ENCODE data around the gene DCDC2.

DNA sequence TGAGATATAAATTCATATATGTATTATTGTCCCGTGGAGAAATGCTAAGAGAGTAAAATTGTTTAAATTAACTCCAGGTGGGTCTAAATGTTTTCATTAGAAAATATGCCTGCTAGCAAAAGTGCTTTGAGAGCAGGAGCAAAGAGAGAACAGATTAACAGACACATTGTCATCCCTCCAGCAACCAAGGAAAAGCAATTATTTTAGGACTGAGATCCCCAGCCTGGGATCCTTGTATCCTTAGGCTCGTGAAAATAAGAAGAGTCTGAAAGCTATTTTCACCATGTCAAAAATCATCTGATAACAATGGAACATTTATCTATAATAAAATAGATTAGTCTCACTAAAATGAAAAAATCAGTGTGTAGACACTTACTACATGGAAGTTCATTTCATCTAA, 33.3 kb upstream of the DCDC2 start:
- TF ChIP-seq JUN (IDR thresholded peaks at IDR 0.05; ENCODE audit: borderline replicate concordance, insufficient read depth, insufficient read length, low read depth) (no peak), POLR2A (IDR thresholded peaks at IDR 0.05; ENCODE audit: low read depth, low read length) (no peak), EZH2 (IDR thresholded peaks at IDR 0.05; ENCODE audit: borderline replicate concordance, low read depth, low read length, severe bottlenecking) (no peak), POLR2AphosphoS5 (IDR thresholded peaks at IDR 0.05; ENCODE audit: insufficient read depth, low read depth, low read length) (no peak), FOS (IDR thresholded peaks at IDR 0.05; ENCODE audit: borderline replicate concordance, insufficient read depth, low read length) (no peak), MYC (IDR thresholded peaks at IDR 0.05; ENCODE audit: low read depth, low read length) (no peak)
- TF ChIP-seq, protein P1, sequence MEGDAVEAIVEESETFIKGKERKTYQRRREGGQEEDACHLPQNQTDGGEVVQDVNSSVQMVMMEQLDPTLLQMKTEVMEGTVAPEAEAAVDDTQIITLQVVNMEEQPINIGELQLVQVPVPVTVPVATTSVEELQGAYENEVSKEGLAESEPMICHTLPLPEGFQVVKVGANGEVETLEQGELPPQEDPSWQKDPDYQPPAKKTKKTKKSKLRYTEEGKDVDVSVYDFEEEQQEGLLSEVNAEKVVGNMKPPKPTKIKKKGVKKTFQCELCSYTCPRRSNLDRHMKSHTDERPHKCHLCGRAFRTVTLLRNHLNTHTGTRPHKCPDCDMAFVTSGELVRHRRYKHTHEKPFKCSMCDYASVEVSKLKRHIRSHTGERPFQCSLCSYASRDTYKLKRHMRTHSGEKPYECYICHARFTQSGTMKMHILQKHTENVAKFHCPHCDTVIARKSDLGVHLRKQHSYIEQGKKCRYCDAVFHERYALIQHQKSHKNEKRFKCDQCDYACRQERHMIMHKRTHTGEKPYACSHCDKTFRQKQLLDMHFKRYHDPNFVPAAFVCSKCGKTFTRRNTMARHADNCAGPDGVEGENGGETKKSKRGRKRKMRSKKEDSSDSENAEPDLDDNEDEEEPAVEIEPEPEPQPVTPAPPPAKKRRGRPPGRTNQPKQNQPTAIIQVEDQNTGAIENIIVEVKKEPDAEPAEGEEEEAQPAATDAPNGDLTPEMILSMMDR (IDR thresholded peaks at IDR 0.05; ENCODE audit: extremely low read depth in 1 of 2, insufficient read depth in 1 of 2, low read depth in 1 of 2, low read length in 2 of 2), result no peak
- TF ChIP-seq, protein P2, sequence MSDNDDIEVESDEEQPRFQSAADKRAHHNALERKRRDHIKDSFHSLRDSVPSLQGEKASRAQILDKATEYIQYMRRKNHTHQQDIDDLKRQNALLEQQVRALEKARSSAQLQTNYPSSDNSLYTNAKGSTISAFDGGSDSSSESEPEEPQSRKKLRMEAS (IDR thresholded peaks at IDR 0.05; ENCODE audit: insufficient read depth, insufficient read length), result no peak
